ENCODE measurements around the gene DUSP3.

DNA sequence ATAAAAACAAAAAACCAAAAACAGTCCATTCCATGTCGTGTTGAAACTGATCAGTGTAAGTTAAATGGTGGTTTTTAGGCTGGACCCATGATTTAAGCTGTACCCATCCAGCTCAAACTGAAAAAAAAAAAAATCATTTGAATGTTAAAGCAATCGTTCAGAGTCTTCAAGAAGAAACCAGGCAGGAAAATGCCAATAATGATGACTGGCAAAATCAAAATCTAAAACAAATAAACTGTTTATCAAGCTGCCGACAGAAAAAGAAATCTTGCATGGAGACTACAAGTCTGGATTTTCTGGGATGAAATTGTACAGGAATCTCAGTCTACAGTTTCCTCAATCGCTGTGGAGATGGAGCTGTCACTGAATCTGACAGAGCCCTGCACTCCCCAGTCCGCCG lies 60.9 kb downstream of the DUSP3 start:
- TF ChIP-seq GATA2 (IDR thresholded peaks at IDR 0.05; ENCODE audit: low read depth, low read length), result no peak
- no peak for TF ChIP-seq GATA3 (IDR thresholded peaks at IDR 0.05; ENCODE audit: low read depth, low read length)
